ENCODE results near the gene FRYL. TPM values are rescaled to one million over a fixed set of nuclear protein-coding genes. Genes with fewer than 3 reads are reported as not detected.

FRYL gene
- total RNA-seq, 1 experiment from 2014 or later, result 47.7 TPM

GRCh38 chr4:48799157-48799556 lies 19.1 kb upstream of the FRYL start:
- Histone ChIP-seq H2AFZ (ENCODE audit: low read depth, low read length, poor library complexity, severe bottlenecking) (no peak overlapping the region), H3K9me2 (ENCODE audit: insufficient read depth) (no peaks in the 10 kb centered on the region), H3K9ac (ENCODE audit: low read length) (no peak overlapping the region), H3K9me3 (ENCODE audit: control insufficient read depth in 1 of 2, insufficient read depth in 1 of 2, low read depth in 1 of 2, low read length in 2 of 2) (no peaks in the 10 kb centered on the region), H3K36me3 (ENCODE audit: control insufficient read depth in 1 of 2, insufficient read depth in 2 of 2, low read length in 2 of 2) (no peaks in the 10 kb centered on the region), H3K27ac (ENCODE audit: low read depth, low read length) (no peak overlapping the region), H3K4me3 (replicated peaks in 1 of 2; ENCODE audit: low read depth in 1 of 2, low read length in 2 of 2) (no peak overlapping the region), H3K27me3 (ENCODE audit: insufficient read depth, low read length) (no peaks in the 10 kb centered on the region), H4K20me1 (ENCODE audit: insufficient read depth) (no peaks in the 10 kb centered on the region), H3K4me2 (ENCODE audit: low read length) (no peak overlapping the region), H3K4me1 (ENCODE audit: control insufficient read depth in 1 of 2, insufficient read depth in 2 of 2, low read length in 2 of 2) (peaks cover 8 to 15% of the 10 kb centered on the region in 2 experiments; a peak in 3 of 4 replicates), H3K79me2 (ENCODE audit: insufficient read depth, low read length) (no peaks in the 10 kb centered on the region)
- no TSS peak for BruUV-seq (replicated peaks)
- DNase-seq (ENCODE audit: low read depth, low spot score), result no peak
- intact Hi-C loops (cut with micrococcal nuclease), result no loop called here
- ChIA-PET POLR2A (no interaction called here), CTCF (no interaction called here), RAD21 (ENCODE audit: low non-redundant PET in 1 of 2, low total read pairs in 2 of 2, uncharacterized antibody in 2 of 2, unreplicated experiment in 2 of 2) (no interaction called here)
- no peak for TF ChIP-seq CBX3 (IDR thresholded peaks at IDR 0.05; ENCODE audit: low read depth)
- no peak for TF ChIP-seq ELF1 (IDR thresholded peaks at IDR 0.05; ENCODE audit: borderline replicate concordance, low read depth)
- no peak for TF ChIP-seq ZBTB33 (IDR thresholded peaks at IDR 0.05; ENCODE audit: extremely low read depth, insufficient replicate concordance, low read length)
- TF ChIP-seq JUND (IDR thresholded peaks at IDR 0.05), result no peak
- TF ChIP-seq YY1 (IDR thresholded peaks at IDR 0.05; ENCODE audit: extremely low read depth, insufficient replicate concordance, low read depth, low read length), result no peak
- TF ChIP-seq ATF3 (IDR thresholded peaks at IDR 0.05), result no peak
- TF ChIP-seq ZFX (IDR thresholded peaks at IDR 0.05), result no peak
- no peak for TF ChIP-seq ZNF274 (IDR thresholded peaks at IDR 0.05; ENCODE audit: low read depth, low read length)
- TF ChIP-seq EZH2phosphoT487 (IDR thresholded peaks at IDR 0.05; ENCODE audit: borderline replicate concordance), result no peak
- TF ChIP-seq TCF7L2 (IDR thresholded peaks at IDR 0.05; ENCODE audit: borderline replicate concordance, extremely low read depth, insufficient read depth, insufficient read length), result no peak
- no peak for TF ChIP-seq SIN3A (IDR thresholded peaks at IDR 0.05; ENCODE audit: low read depth)
- no peak for TF ChIP-seq FOSL1 (IDR thresholded peaks at IDR 0.05; ENCODE audit: low read depth)
- ATAC-seq, result no peak

All from HCT116 (cell line).